ENCODE data around the gene SLC39A8. TPM values are rescaled to one million over a fixed set of nuclear protein-coding genes. Genes with fewer than 3 reads are reported as not detected.

Gene SLC39A8
- total and polyA plus RNA-seq, 11 donors: 1.6 to 51.3 (median 2.9) TPM

DNA sequence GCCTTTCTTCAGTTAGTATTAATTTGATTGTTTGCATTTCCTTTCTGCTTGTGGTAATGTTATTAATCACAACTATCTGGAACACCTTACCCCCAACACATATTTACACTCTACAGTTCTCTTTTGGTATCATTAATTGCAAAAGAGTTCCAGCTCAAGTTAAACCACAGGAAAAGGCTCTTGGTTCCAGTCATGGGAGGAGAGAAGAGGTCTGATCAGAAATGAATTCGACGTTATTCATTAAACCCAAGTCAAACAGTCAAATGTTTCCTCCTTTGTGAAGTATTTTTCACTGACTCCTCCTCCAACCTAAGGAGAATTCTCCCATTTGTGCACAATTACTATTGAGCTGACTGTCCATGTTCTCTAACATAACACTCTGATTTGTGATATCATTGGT, 91.4 kb downstream of the SLC39A8 start:
- intact Hi-C loops (cut with DNase I): loop anchor here in 1 of 10 donors (10.0 kb wide), 1 partner anchor 1089 kb away; no protein-coding TSS in a partner anchor
- Histone ChIP-seq H3K27ac (no peak overlapping the region), H3K4me3 (no peak overlapping the region), H3K4me1 (no peaks in the 10 kb centered on the region), H3K36me3 (no peaks in the 10 kb centered on the region), H3K27me3 (no peaks in the 10 kb centered on the region), H3K9me3 (no peaks in the 10 kb centered on the region)
- ATAC-seq (no peak), DNase-seq (no peak)
- 91 to 95% (median 94%) methylated on average over 2 of the region's 2 CpGs for WGBS, 4 donors
- TF ChIP-seq POLR2A (IDR thresholded peaks at IDR 0.05): no peak
- TF ChIP-seq, protein P1, sequence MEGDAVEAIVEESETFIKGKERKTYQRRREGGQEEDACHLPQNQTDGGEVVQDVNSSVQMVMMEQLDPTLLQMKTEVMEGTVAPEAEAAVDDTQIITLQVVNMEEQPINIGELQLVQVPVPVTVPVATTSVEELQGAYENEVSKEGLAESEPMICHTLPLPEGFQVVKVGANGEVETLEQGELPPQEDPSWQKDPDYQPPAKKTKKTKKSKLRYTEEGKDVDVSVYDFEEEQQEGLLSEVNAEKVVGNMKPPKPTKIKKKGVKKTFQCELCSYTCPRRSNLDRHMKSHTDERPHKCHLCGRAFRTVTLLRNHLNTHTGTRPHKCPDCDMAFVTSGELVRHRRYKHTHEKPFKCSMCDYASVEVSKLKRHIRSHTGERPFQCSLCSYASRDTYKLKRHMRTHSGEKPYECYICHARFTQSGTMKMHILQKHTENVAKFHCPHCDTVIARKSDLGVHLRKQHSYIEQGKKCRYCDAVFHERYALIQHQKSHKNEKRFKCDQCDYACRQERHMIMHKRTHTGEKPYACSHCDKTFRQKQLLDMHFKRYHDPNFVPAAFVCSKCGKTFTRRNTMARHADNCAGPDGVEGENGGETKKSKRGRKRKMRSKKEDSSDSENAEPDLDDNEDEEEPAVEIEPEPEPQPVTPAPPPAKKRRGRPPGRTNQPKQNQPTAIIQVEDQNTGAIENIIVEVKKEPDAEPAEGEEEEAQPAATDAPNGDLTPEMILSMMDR (IDR thresholded peaks at IDR 0.05): no peak

- no peak overlapping the region for H3K27ac ChIP-seq
- 75 to 91% (median 85%) methylated on average over 2 of the region's 2 CpGs for WGBS, 4 donors
- H3K36me3 ChIP-seq: no peaks in the 10 kb centered on the region
- no peaks in the 10 kb centered on the region for H3K4me1 ChIP-seq
- DNase-seq: no peak
- H3K27me3 ChIP-seq: no peaks in the 10 kb centered on the region
- ATAC-seq: no peak
- no peak overlapping the region for H3K4me3 ChIP-seq
- no peaks in the 10 kb centered on the region for H3K9me3 ChIP-seq
- TF ChIP-seq, protein P1 (IDR thresholded peaks at IDR 0.05): no peak
- TF ChIP-seq POLR2A (IDR thresholded peaks at IDR 0.05): no peak
- intact Hi-C loops (cut with DNase I): loop anchor here in 1 of 10 donors (10.0 kb wide), 1 partner anchor 1087 kb away; no protein-coding TSS in a partner anchor
Observed at GRCh38 chr4:102252171-102252570, 93.1 kb downstream of the SLC39A8 start.

- H3K27me3 ChIP-seq: no peaks in the 10 kb centered on the region
- WGBS, 4 donors: 83 to 88% (median 84%) methylated on average over 2 to 26 of the region's 26 CpGs
- intact Hi-C loops (cut with DNase I): loop anchor here in 1 of 10 donors (10.0 kb wide), 1 partner anchor 1086 kb away; no protein-coding TSS in a partner anchor
- H3K4me3 ChIP-seq: no peak overlapping the region
- TF ChIP-seq POLR2A (IDR thresholded peaks at IDR 0.05): no peak
- DNase-seq: no peak
- H3K27ac ChIP-seq: no peak overlapping the region
- H3K4me1 ChIP-seq: no peaks in the 10 kb centered on the region
- no peaks in the 10 kb centered on the region for H3K36me3 ChIP-seq
- no peak for ATAC-seq
- H3K9me3 ChIP-seq: no peaks in the 10 kb centered on the region
Observed at GRCh38 chr4:102250341-102250740, 94.9 kb downstream of the SLC39A8 start.

GRCh38 chr4:102247041-102247440, 98.2 kb downstream of the SLC39A8 start:
- no peak for ATAC-seq
- Histone ChIP-seq H3K9me3 (peaks cover 0 to 8% (median 0%) of the 10 kb centered on the region in 12 donors), H3K27ac (no peak overlapping the region), H3K27me3 (no peaks in the 10 kb centered on the region), H3K4me1 (no peaks in the 10 kb centered on the region), H3K4me3 (no peak overlapping the region), H3K36me3 (no peaks in the 10 kb centered on the region)
- no peak for DNase-seq
- no peak for TF ChIP-seq POLR2A (IDR thresholded peaks at IDR 0.05)
- TF ChIP-seq, protein P1 (IDR thresholded peaks at IDR 0.05): no peak
- WGBS, 4 donors: 79 to 85% (median 81%) methylated on average over 1 of the region's 1 CpG
- intact Hi-C loops (cut with DNase I): no loop called here

DNA sequence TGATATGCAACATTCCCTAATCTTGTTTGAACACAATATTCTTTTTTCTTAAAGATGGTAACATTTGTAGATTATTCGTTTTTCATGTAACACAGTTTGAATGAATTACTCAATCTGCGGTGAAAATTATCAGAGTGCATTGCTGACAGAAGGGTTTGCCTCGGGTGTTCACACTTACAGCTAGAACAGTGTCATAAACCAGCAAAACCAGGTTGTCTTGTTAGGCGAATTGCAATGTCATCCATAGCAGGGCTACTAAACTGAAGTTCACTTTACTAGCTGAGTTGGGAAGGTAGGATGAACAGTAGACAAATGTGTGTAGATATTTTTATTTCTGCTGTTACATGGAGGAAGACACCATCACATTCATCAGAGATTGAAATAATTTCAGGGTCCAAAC, 98.9 kb downstream of the SLC39A8 start:
- Histone ChIP-seq H3K9me3 (peaks cover 0 to 8% (median 0%) of the 10 kb centered on the region in 12 donors), H3K27ac (no peak overlapping the region), H3K36me3 (no peaks in the 10 kb centered on the region), H3K4me1 (no peaks in the 10 kb centered on the region), H3K4me3 (no peak overlapping the region), H3K27me3 (no peaks in the 10 kb centered on the region)
- 75 to 83% (median 80%) methylated on average over 4 of the region's 4 CpGs for WGBS, 4 donors
- DNase-seq: no peak
- intact Hi-C loops (cut with DNase I): no loop called here
- no peak for ATAC-seq
- TF ChIP-seq, protein P1 (IDR thresholded peaks at IDR 0.05): no peak
- TF ChIP-seq POLR2A (IDR thresholded peaks at IDR 0.05): no peak

All from heart left ventricle (tissue), 16 donors.